Esophagus squamous epithelium (tissue), 5 donors: ENCODE measurements around the gene FGF14. TPM values are rescaled to one million over a fixed set of nuclear protein-coding genes. Genes with fewer than 3 reads are reported as not detected.
A peak's percentile ranks its signal among the peaks of the same experiment; 100 is the strongest.

Experiments
- DNase-seq: peaks from one replicate; lab custom pipeline; 2025; lab: John Stamatoyannopoulos, UW
- H3K27ac ChIP-seq, 4 donors: fragments of 200-600 bp; sonication (generic); one replicate each; pipeline ENCODE4 v1.5.1; 2016 to 2019; ENCODE audit warnings: mild to moderate bottlenecking in 1 of 4
- H3K27me3 ChIP-seq, 4 donors: fragments of 200-600 bp; sonication (generic); 1 replicate in 3 of 4; 2 replicates in 1 of 4; pipeline versions ENCODE4 v1.5.1 to v1.6.0; 2017 to 2021; ENCODE audit warnings: antibody characterized with exemption in 1 of 4
- H3K36me3 ChIP-seq, 3 donors: fragments of 200-600 bp; sonication (generic); one replicate each; pipeline ENCODE4 v1.5.1; 2016 to 2019
- H3K4me1 ChIP-seq, 3 donors: fragments of 200-600 bp; sonication (generic); one replicate each; pipeline ENCODE4 v1.5.1; 2017 to 2019
- H3K4me3 ChIP-seq, 4 donors: fragments of 200-600 bp; sonication (generic); 1 replicate in 3 of 4; 2 replicates in 1 of 4; pipeline ENCODE4 v1.5.1; 2016 to 2019; ENCODE audit warnings: mild to moderate bottlenecking in 2 of 4, moderate library complexity in 1 of 4
- H3K9me3 ChIP-seq, 3 donors: fragments of 200-600 bp; sonication (generic); one replicate each; pipeline ENCODE4 v1.5.1; 2016 to 2019
- POLR2A ChIP-seq, 4 donors: fragments of 450-650 bp; IDR thresholded peaks; one replicate each; pipeline ENCODE4 v1.6.1; 2017; ENCODE audit warnings: antibody characterized with exemption in 4 of 4, mild to moderate bottlenecking in 4 of 4, moderate library complexity in 3 of 4
- WGBS, 2 donors: methylation state at CpG; one replicate each; pipeline ENCODE4 v1.1.5; 2018; 5-methylcytosine and 5-hydroxymethylcytosine counted together
- intact Hi-C: fragments of 100-400 bp; cut with DNase I; formaldehyde crosslinking; loops from one replicate; pipeline ENCODE4 v1.15.0; 2022
- total RNA-seq, 4 donors: library from RNA; depleted of rRNA; stranded (reverse); fragments of >200 nt; gene quantifications; one replicate each; pipeline ENCODE4 v1.1.0, GENCODE V29; 2016
- TF ChIP-seq, protein P1 (sequence below), 6 experiments: fragments of 450-650 bp in 4 of 6; fragments of 200-600 bp in 2 of 6; sonication (generic) in 2 of 6; IDR thresholded peaks; one replicate each; pipeline ENCODE4 v1.5.1; 2016 to 2019; ENCODE audit warnings: antibody characterized with exemption in 6 of 6, mild to moderate bottlenecking in 4 of 6, moderate library complexity in 4 of 6
- donor health status: DM: yes; HTN: yes; CAD: no.

The FGF14 gene
- total RNA-seq, 4 donors from 2014 or later = 0.11 to 4.2 (median 1.0) TPM

- peak overlapping the region; percentile 52 to 80 (median 60) for H3K4me3 ChIP-seq
- intact Hi-C loops = no loop called here
- H3K36me3 ChIP-seq = no peaks in the 10 kb centered on the region
- peaks cover 0 to 30% (median 0%) of the 10 kb centered on the region in 4 donors for H3K27me3 ChIP-seq
- no peaks in the 10 kb centered on the region for H3K9me3 ChIP-seq
- TF ChIP-seq, protein P1, sequence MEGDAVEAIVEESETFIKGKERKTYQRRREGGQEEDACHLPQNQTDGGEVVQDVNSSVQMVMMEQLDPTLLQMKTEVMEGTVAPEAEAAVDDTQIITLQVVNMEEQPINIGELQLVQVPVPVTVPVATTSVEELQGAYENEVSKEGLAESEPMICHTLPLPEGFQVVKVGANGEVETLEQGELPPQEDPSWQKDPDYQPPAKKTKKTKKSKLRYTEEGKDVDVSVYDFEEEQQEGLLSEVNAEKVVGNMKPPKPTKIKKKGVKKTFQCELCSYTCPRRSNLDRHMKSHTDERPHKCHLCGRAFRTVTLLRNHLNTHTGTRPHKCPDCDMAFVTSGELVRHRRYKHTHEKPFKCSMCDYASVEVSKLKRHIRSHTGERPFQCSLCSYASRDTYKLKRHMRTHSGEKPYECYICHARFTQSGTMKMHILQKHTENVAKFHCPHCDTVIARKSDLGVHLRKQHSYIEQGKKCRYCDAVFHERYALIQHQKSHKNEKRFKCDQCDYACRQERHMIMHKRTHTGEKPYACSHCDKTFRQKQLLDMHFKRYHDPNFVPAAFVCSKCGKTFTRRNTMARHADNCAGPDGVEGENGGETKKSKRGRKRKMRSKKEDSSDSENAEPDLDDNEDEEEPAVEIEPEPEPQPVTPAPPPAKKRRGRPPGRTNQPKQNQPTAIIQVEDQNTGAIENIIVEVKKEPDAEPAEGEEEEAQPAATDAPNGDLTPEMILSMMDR (IDR thresholded peaks at IDR 0.05) = peak in 1 of 6 experiments; percentile 11
- TF ChIP-seq POLR2A (IDR thresholded peaks at IDR 0.05) = no peak
- DNase-seq = no peak
- 0 to 3% methylated on average over 8 to 16 of the region's 58 CpGs for WGBS, 2 donors
- peak overlapping the region; percentile 59 to 80 (median 72) for H3K27ac ChIP-seq
- peaks cover 15 to 43% (median 28%) of the 10 kb centered on the region in 3 donors for H3K4me1 ChIP-seq
Observed at GRCh38 chr13:102399791-102400674, 1.8 kb downstream of the FGF14 start.

DNA sequence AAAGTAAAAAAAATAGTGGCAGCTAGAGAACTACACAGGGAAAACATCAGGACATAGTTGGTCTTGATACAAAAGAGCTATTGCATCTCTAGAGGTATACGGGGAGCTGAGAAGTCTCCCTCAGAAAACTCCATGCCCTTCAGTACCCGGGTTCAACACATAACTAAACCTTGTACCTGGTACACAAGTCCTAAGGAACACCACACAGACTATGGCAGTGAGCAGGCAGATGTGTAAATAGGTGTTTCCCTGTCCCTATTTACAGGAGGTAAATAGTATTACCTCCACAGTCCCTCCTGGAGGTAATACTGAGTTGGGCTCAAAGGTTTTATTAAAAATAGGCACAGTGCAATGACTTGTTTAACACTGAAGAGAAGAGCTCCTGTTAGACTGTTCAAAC, 5.9 kb downstream of the FGF14 start:
- WGBS, 2 donors = 90 to 92% methylated on average over 2 of the region's 2 CpGs
- intact Hi-C loops = no loop called here
- Histone ChIP-seq H3K4me3 (no peak overlapping the region), H3K9me3 (no peaks in the 10 kb centered on the region), H3K36me3 (no peaks in the 10 kb centered on the region), H3K27me3 (peaks cover 0 to 16% (median 0%) of the 10 kb centered on the region in 4 donors), H3K4me1 (peaks cover 11 to 43% (median 27%) of the 10 kb centered on the region in 3 donors), H3K27ac (peak overlapping the region in 1 of 4 donors; percentile 31)
- no peak for DNase-seq
- TF ChIP-seq, protein P1 (IDR thresholded peaks at IDR 0.05) = no peak

- Histone ChIP-seq H3K27ac (peak overlapping the region; percentile 72 to 89 (median 86)), H3K27me3 (peaks cover 0 to 8% (median 0%) of the 10 kb centered on the region in 4 donors), H3K9me3 (no peaks in the 10 kb centered on the region), H3K4me1 (peaks cover 3 to 36% (median 20%) of the 10 kb centered on the region in 3 donors), H3K4me3 (peak overlapping the region; percentile 67 to 89 (median 75)), H3K36me3 (no peaks in the 10 kb centered on the region)
- intact Hi-C loops = no loop called here
- 85 to 91% methylated on average over 10 of the region's 10 CpGs for WGBS, 2 donors
- DNase-seq = no peak
- TF ChIP-seq, protein P1 (IDR thresholded peaks at IDR 0.05) = no peak
- no peak for TF ChIP-seq POLR2A (IDR thresholded peaks at IDR 0.05)
Observed at GRCh38 chr13:102395174-102395573, 6.7 kb downstream of the FGF14 start.

GRCh38 chr13:102394158-102395053, 7.4 kb downstream of the FGF14 start:
- intact Hi-C loops = no loop called here
- TF ChIP-seq, protein P1 (IDR thresholded peaks at IDR 0.05) = peak in 1 of 6 experiments; percentile 20
- peak in 3 of 4 donors; percentile 25 to 58 (median 27) for TF ChIP-seq POLR2A (IDR thresholded peaks at IDR 0.05)
- peak overlapping the region; percentile 67 to 89 (median 75) for H3K4me3 ChIP-seq
- WGBS, 2 donors = 0 to 3% methylated on average over 1 to 7 of the region's 72 CpGs
- H3K9me3 ChIP-seq = no peaks in the 10 kb centered on the region
- H3K4me1 ChIP-seq = peaks cover 0 to 28% (median 12%) of the 10 kb centered on the region in 3 donors
- DNase-seq = peak; percentile 34
- peak overlapping the region; percentile 72 to 89 (median 86) for H3K27ac ChIP-seq
- peaks cover 0 to under 1% (median 0%) of the 10 kb centered on the region in 4 donors for H3K27me3 ChIP-seq
- no peaks in the 10 kb centered on the region for H3K36me3 ChIP-seq
